H9 (cell line): ENCODE measurements around the gene TRIB2. TPM values are rescaled to one million over a fixed set of nuclear protein-coding genes. Genes with fewer than 3 reads are reported as not detected.

Experiments
- DNase-seq: peaks from one replicate; pipeline ENCODE4 v3.0.0-alpha.2; 2017
- H2AFZ ChIP-seq: one replicate; pipeline ENCODE4 v1.6.1; 2013; ENCODE audit warnings: mild to moderate bottlenecking, low read length, control low read depth, moderate library complexity
- H2AK5ac ChIP-seq: 2 replicates; pipeline ENCODE4 v1.6.1; 2013; ENCODE audit warnings: low read length, control low read depth, mixed read lengths; ENCODE audit not compliant: insufficient read length
- H2BK120ac ChIP-seq: one replicate; pipeline ENCODE4 v1.6.1; 2013; ENCODE audit warnings: low read depth, mild to moderate bottlenecking, low read length, control low read depth, inconsistent platforms; ENCODE audit not compliant: poor library complexity, severe bottlenecking
- H2BK12ac ChIP-seq: 2 replicates; pipeline ENCODE4 v1.6.1; 2013; ENCODE audit warnings: low read length, control low read depth, mixed read lengths, low read depth; ENCODE audit not compliant: insufficient read length
- H2BK15ac ChIP-seq: 2 replicates; pipeline ENCODE4 v1.6.1; 2013; ENCODE audit warnings: low read depth, low read length, control low read depth
- H2BK20ac ChIP-seq: one replicate; pipeline ENCODE4 v1.6.1; 2013; ENCODE audit warnings: low read depth, mild to moderate bottlenecking, low read length, control low read depth, inconsistent platforms; ENCODE audit not compliant: poor library complexity, severe bottlenecking
- H2BK5ac ChIP-seq: 2 replicates; pipeline ENCODE4 v1.6.1; 2013; ENCODE audit warnings: low read length, control low read depth, mixed read lengths; ENCODE audit not compliant: insufficient read length
- H3K14ac ChIP-seq: 2 replicates; pipeline ENCODE4 v1.6.1; 2013; ENCODE audit warnings: low read length, control low read depth; ENCODE audit not compliant: insufficient read depth
- H3K18ac ChIP-seq: 2 replicates; pipeline ENCODE4 v1.6.1; 2013; ENCODE audit warnings: low read depth, mild to moderate bottlenecking, mixed read lengths, low read length, control low read depth; ENCODE audit not compliant: insufficient read length
- H3K23ac ChIP-seq: 2 replicates; pipeline ENCODE4 v1.6.1; 2013; ENCODE audit warnings: low read length, control low read depth, mixed read lengths, low read depth; ENCODE audit not compliant: insufficient read length
- H3K23me2 ChIP-seq: 2 replicates; pipeline ENCODE4 v1.6.1; 2013; ENCODE audit warnings: low read depth, mild to moderate bottlenecking, mixed read lengths, low read length, control low read depth; ENCODE audit not compliant: insufficient read length, poor library complexity, severe bottlenecking
- H3K27ac ChIP-seq: 2 replicates; pipeline ENCODE4 v1.5.1; 2013; ENCODE audit warnings: low read length, control low read depth, mixed read lengths, low read depth; ENCODE audit not compliant: insufficient read length
- H3K27me3 ChIP-seq: 2 replicates; pipeline ENCODE4 v1.6.1; 2013; ENCODE audit warnings: low read length, control low read depth, inconsistent platforms; ENCODE audit not compliant: insufficient read depth
- H3K4ac ChIP-seq: 2 replicates; pipeline ENCODE4 v1.6.1; 2013; ENCODE audit warnings: low read depth, mild to moderate bottlenecking, control low read depth, inconsistent platforms, low read length, moderate library complexity
- H3K4me1 ChIP-seq: 2 replicates; pipeline ENCODE4 v1.6.1; 2013; ENCODE audit warnings: low read length, control low read depth, inconsistent platforms; ENCODE audit not compliant: insufficient read depth
- H3K4me2 ChIP-seq: 2 replicates; pipeline ENCODE4 v1.6.1; 2013; ENCODE audit warnings: low read length, control low read depth, mixed read lengths; ENCODE audit not compliant: insufficient read length, insufficient read depth
- H3K56ac ChIP-seq: 2 replicates; pipeline ENCODE4 v1.6.1; 2013; ENCODE audit warnings: low read depth, mild to moderate bottlenecking, mixed read lengths, low read length, control low read depth; ENCODE audit not compliant: insufficient read length
- H3K79me1 ChIP-seq: 2 replicates; pipeline ENCODE4 v1.6.1; 2013; ENCODE audit warnings: low read depth, mild to moderate bottlenecking, moderate library complexity, low read length, control low read depth, inconsistent platforms; ENCODE audit not compliant: insufficient read depth, poor library complexity, severe bottlenecking
- H3K79me2 ChIP-seq: 2 replicates; pipeline ENCODE4 v1.6.1; 2013; ENCODE audit warnings: low read length, control low read depth, inconsistent platforms; ENCODE audit not compliant: insufficient read depth
- H3K9ac ChIP-seq: 2 replicates; pipeline ENCODE4 v1.6.1; 2013; ENCODE audit warnings: low read length, control low read depth, mixed read lengths; ENCODE audit not compliant: insufficient read length; ENCODE audit errors: extremely low read depth
- H3K9me3 ChIP-seq: one replicate; pipeline ENCODE4 v1.6.1; 2013; ENCODE audit warnings: low read depth, low read length, inconsistent platforms; ENCODE audit not compliant: control insufficient read depth
- H3T11ph ChIP-seq: one replicate; pipeline ENCODE4 v1.6.1; 2013; ENCODE audit warnings: mild to moderate bottlenecking, low read length, control low read depth, inconsistent platforms
- H4K20me1 ChIP-seq: one replicate; pipeline ENCODE4 v1.6.1; 2013; ENCODE audit not compliant: control insufficient read depth, insufficient read length, insufficient read depth
- H4K5ac ChIP-seq: 2 replicates; pipeline ENCODE4 v1.6.1; 2013; ENCODE audit warnings: low read depth, mild to moderate bottlenecking, mixed read lengths, low read length, control low read depth; ENCODE audit not compliant: insufficient read length
- H4K8ac ChIP-seq: replicated peaks from 2 replicates; pipeline ENCODE4 v1.6.1; 2013; ENCODE audit warnings: low read length, control low read depth, mixed read lengths, low read depth; ENCODE audit not compliant: insufficient read length
- H4K91ac ChIP-seq: 2 replicates; pipeline ENCODE4 v1.6.1; 2013; ENCODE audit warnings: low read depth, mild to moderate bottlenecking, moderate library complexity, mixed read lengths, low read length, control low read depth; ENCODE audit not compliant: insufficient read length
- H3K27ac Mint-ChIP-seq, 3 experiments: 2 replicates in 2 of 3; 3 replicates in 1 of 3; pipeline ENCODE4 v1.8.0; 2020 to 2021; ENCODE audit warnings: mixed read lengths in 3 of 3, mild to moderate bottlenecking in 1 of 3, moderate library complexity in 1 of 3
- H3K27me3 Mint-ChIP-seq: 2 replicates; pipeline ENCODE4 v1.8.0; 2021; ENCODE audit warnings: low read depth, mild to moderate bottlenecking, moderate library complexity, mixed read lengths
- H3K36me3 Mint-ChIP-seq, 3 experiments: 2 replicates in 2 of 3; 3 replicates in 1 of 3; pipeline ENCODE4 v1.8.0; 2020 to 2021; ENCODE audit warnings: low read depth in 3 of 3, mixed read lengths in 3 of 3; ENCODE audit not compliant: insufficient read depth in 1 of 3
- H3K4me1 Mint-ChIP-seq, 2 experiments: 2 replicates each; pipeline ENCODE4 v1.8.0; 2020; ENCODE audit warnings: mixed read lengths in 2 of 2
- H3K4me3 Mint-ChIP-seq, 2 experiments: 2 replicates in 1 of 2; 3 replicates in 1 of 2; pipeline ENCODE4 v1.8.0; 2020 to 2021; ENCODE audit warnings: mild to moderate bottlenecking in 2 of 2, mixed read lengths in 2 of 2, moderate library complexity in 1 of 2
- H3K9me3 Mint-ChIP-seq, 2 experiments: 2 replicates in 1 of 2; 3 replicates in 1 of 2; pipeline ENCODE4 v1.8.0; 2020; ENCODE audit warnings: mild to moderate bottlenecking in 2 of 2, mixed read lengths in 2 of 2, moderate library complexity in 1 of 2
- CTCF ChIP-seq: fragments of 200-600 bp; sonication (generic); conservative IDR thresholded peaks from 3 replicates; pipeline ENCODE4 v1.8.0; 2021; ENCODE audit warnings: antibody characterized with exemption, mild to moderate bottlenecking
- WGBS: extraction: QIAGEN DNeasy Blood & Tissue Kit; methylation state at CpG from one replicate; pipeline ENCODE4 v1.1.7; 2013; ENCODE audit warnings: missing lambda C conversion rate, low lambda C conversion rate, mixed read lengths; ENCODE audit not compliant: insufficient read length; ENCODE audit errors: extremely low coverage; 5-methylcytosine and 5-hydroxymethylcytosine counted together
- total RNA-seq: library from RNA; stranded (reverse); gene quantifications from 2 replicates; pipeline ENCODE4 v1.2.1, GENCODE V29; 2021

Gene TRIB2
- total RNA-seq, 1 experiment from 2014 or later, result 41.9 TPM

DNA sequence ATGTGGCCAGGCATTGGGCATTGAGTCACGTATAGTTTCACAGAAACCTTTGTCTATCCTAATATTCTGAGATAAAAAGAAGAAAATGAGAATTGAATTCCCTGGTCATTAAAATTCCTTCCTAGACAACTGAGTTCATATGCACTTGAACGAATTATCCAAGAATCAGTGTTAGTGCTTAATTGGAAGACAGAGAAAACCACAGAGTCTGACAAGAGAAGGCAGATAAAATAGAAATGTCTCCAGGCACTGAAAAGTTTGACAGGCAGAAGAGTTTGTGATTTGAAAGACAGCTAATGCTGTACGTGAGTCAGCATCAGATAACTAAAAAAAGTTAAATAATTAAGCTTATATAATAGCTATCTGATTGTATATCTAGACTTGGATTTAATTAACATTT is 47.7 kb upstream of the TRIB2 start:
- peaks cover 5 to 9% (median 7%) of the 10 kb centered on the region in 3 experiments; a peak in 6 of 7 replicates for H3K36me3 Mint-ChIP-seq
- WGBS, result no CpG with 5 or more reads among the region's 3 CpGs
- no peaks in the 10 kb centered on the region for H3K27me3 ChIP-seq
- H2BK15ac ChIP-seq, result no peak overlapping the region
- no peak overlapping the region for H2AFZ ChIP-seq
- H2BK120ac ChIP-seq, result no peak overlapping the region
- H3K4me3 Mint-ChIP-seq, result no peak overlapping the region
- H3K4me2 ChIP-seq, result no peak overlapping the region
- no peaks in the 10 kb centered on the region for H3K9me3 ChIP-seq
- no peaks in the 10 kb centered on the region for H3K4me1 ChIP-seq
- H4K20me1 ChIP-seq, result no peaks in the 10 kb centered on the region
- H3K56ac ChIP-seq, result no peak overlapping the region
- no peak overlapping the region for H4K91ac ChIP-seq
- no peak overlapping the region for H2BK12ac ChIP-seq
- no peaks in the 10 kb centered on the region for H3K79me2 ChIP-seq
- H4K5ac ChIP-seq, result no peak overlapping the region
- H2AK5ac ChIP-seq, result no peak overlapping the region
- no peak overlapping the region for H3K18ac ChIP-seq
- H3K14ac ChIP-seq, result no peak overlapping the region
- H2BK5ac ChIP-seq, result no peak overlapping the region
- no peak overlapping the region for H4K8ac ChIP-seq
- no peak overlapping the region for H3K27ac ChIP-seq
- no peaks in the 10 kb centered on the region for H3K23me2 ChIP-seq
- no peak overlapping the region for H2BK20ac ChIP-seq
- no peak overlapping the region for H3T11ph ChIP-seq
- no peak for DNase-seq
- peaks cover 14 to 16% of the 10 kb centered on the region in 2 experiments for H3K9me3 Mint-ChIP-seq
- H3K9ac ChIP-seq, result no peak overlapping the region
- H3K4me1 Mint-ChIP-seq, result peaks cover 6 to 7% of the 10 kb centered on the region in 2 experiments; a peak in 2 of 4 replicates
- no peak overlapping the region for H3K4ac ChIP-seq
- no peaks in the 10 kb centered on the region for H3K27me3 Mint-ChIP-seq
- TF ChIP-seq CTCF, result no peak
- no peak overlapping the region for H3K27ac Mint-ChIP-seq
- no peak overlapping the region for H3K23ac ChIP-seq
- H3K79me1 ChIP-seq, result no peaks in the 10 kb centered on the region
